CD4-positive, alpha-beta memory T cell (primary cell): Measurements from ENCODE around the gene SRSF10. TPM values are rescaled to one million over a fixed set of nuclear protein-coding genes. Genes with fewer than 3 reads are reported as not detected.
"Not testable (repeated sequence)": the region's sequence is repeated elsewhere in the genome, so short reads cannot be mapped to it uniquely, and the experiment has no call there.

Experiments used
- CTCF ChIA-PET: fragments of 350-600 bp; sonication (Branson Sonifier 250); formaldehyde crosslinking; loops from one replicate; lab custom pipeline; 2021; ENCODE audit warnings: inconsistent platforms; ENCODE audit not compliant: partially characterized antibody; lab: Charles Lee
- POLR2A ChIA-PET: fragments of 350-600 bp; sonication (Branson Sonifier 250); formaldehyde crosslinking; loops from one replicate; lab custom pipeline; 2021; ENCODE audit not compliant: partially characterized antibody; lab: Charles Lee
- DNase-seq, 5 donors: peaks; one replicate each; pipeline versions ENCODE4 v3.0.0 to v3.0.0-alpha.2; 2020 to 2022; ENCODE audit warnings: mixed read lengths in 1 of 5
- H3K27ac ChIP-seq: one replicate; pipeline ENCODE4 v1.7.0; 2013; ENCODE audit warnings: low read depth, low read length
- H3K27me3 ChIP-seq: 2 replicates; pipeline ENCODE4 v1.7.0; 2013; ENCODE audit warnings: mild to moderate bottlenecking, low read length, moderate library complexity; ENCODE audit not compliant: insufficient read depth
- H3K36me3 ChIP-seq: 2 replicates; pipeline ENCODE4 v1.7.0; 2013; ENCODE audit warnings: mild to moderate bottlenecking, low read length, moderate library complexity; ENCODE audit not compliant: insufficient read depth
- H3K4me1 ChIP-seq: 2 replicates; pipeline ENCODE4 v1.7.0; 2013; ENCODE audit warnings: mild to moderate bottlenecking, low read length, moderate library complexity; ENCODE audit not compliant: insufficient read depth
- H3K4me3 ChIP-seq, 2 donors: one replicate each; pipeline ENCODE4 v1.7.0; 2013; ENCODE audit warnings: low read length in 2 of 2, mild to moderate bottlenecking in 1 of 2
- H3K9me3 ChIP-seq, 2 donors: one replicate each; pipeline ENCODE4 v1.7.0; 2013; ENCODE audit warnings: low read length in 2 of 2, control low read depth in 1 of 2; ENCODE audit not compliant: control insufficient read depth in 1 of 2
- H3K27ac Mint-ChIP-seq, 7 donors: one replicate each; pipeline ENCODE4 v1.8.0; 2020 to 2021; ENCODE audit warnings: mixed read lengths in 7 of 7, mild to moderate bottlenecking in 6 of 7, inconsistent platforms in 3 of 7, moderate library complexity in 3 of 7
- H3K27me3 Mint-ChIP-seq, 2 donors: one replicate each; pipeline ENCODE4 v1.8.0; 2020 to 2021; ENCODE audit warnings: mixed read lengths in 2 of 2
- H3K36me3 Mint-ChIP-seq, 2 donors: one replicate each; pipeline ENCODE4 v1.8.0; 2020 to 2021; ENCODE audit warnings: mixed read lengths in 2 of 2, inconsistent platforms in 1 of 2, mild to moderate bottlenecking in 1 of 2
- H3K4me1 Mint-ChIP-seq, 4 donors: one replicate each; pipeline ENCODE4 v1.8.0; 2020 to 2021; ENCODE audit warnings: mixed read lengths in 4 of 4, mild to moderate bottlenecking in 1 of 4
- H3K4me3 Mint-ChIP-seq, 8 donors: one replicate each; pipeline ENCODE4 v1.8.0; 2020 to 2021; ENCODE audit warnings: mixed read lengths in 8 of 8, mild to moderate bottlenecking in 7 of 8, moderate library complexity in 6 of 8, inconsistent platforms in 3 of 8
- H3K9me3 Mint-ChIP-seq, 8 donors: one replicate each; pipeline ENCODE4 v1.8.0; 2020 to 2021; ENCODE audit warnings: mixed read lengths in 8 of 8, mild to moderate bottlenecking in 5 of 8, inconsistent platforms in 3 of 8, moderate library complexity in 1 of 8
- intact Hi-C: fragments of 100-400 bp; cut with micrococcal nuclease; formaldehyde crosslinking; loops from one replicate; pipeline ENCODE4 v1.15.1; 2023
- polyA plus RNA-seq, 2 donors: library from polyadenylated mRNA; unstranded; fragments of 300-500 nt; fragmentation: Illumina TruSeq; gene quantifications; one replicate each; pipeline ENCODE4 v1.2.3, GENCODE V29; 2021
- total RNA-seq, 2 experiments: library from RNA; stranded (reverse); gene quantifications; one replicate each; pipeline ENCODE4 v1.2.3, GENCODE V29; 2021

Gene SRSF10
- total and polyA plus RNA-seq, 4 experiments from 2014 or later, result 109 to 169 (median 137) TPM

DNA sequence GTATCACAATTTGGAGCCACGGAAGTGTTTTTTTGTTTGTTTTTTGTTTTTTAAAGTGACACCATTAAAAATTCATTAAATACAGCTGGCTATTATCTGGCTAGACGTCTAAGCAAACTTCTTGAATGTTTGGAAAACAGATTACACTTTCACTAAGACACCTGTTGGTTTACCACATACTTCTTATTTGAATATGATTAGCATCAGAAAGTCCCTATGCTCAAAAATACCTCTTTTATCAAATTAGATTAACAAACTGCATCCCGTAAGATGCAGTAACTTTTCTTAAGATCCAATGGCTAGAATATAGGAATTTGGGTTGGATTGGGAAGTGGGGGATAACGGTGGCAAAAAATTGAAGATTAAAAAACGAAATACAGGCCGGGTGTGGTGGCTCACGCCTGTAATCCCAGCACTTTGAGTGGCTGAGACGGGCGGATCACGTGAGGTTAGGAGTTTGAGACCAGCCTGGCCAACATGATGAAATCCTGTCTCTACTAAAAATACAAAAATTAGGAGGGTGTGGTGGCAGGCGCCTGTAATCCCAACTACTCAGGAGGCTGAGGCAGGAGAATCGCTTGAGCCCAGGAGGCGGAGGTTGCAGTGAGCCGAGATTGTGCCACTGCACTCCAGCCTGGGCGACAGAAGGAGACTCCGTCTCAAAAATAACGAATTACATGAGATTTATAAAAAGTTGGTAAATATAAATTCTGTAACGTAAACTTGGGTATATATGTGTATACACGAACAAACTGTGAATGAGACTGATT lies 21.9 kb downstream of the SRSF10 start:
- DNase-seq, H3K9me3 ChIP-seq, H3K36me3 ChIP-seq, H3K27me3 Mint-ChIP-seq, H3K27me3 ChIP-seq, H3K9me3 Mint-ChIP-seq: not testable (repeated sequence)
- CTCF ChIA-PET, result interaction anchor here (0.9 to 1.3 kb wide), 2 partner anchors 9 to 69 kb away, joined by 3 read pairs; no protein-coding TSS in a partner anchor
- Mint-ChIP-seq H3K4me1 (peaks cover 24 to 63% (median 46%) of the 10 kb centered on the region in 4 donors), H3K4me3 (peak overlapping the region; percentile 99 to 100 (median 100)), H3K36me3 (peaks cover 11 to 35% of the 10 kb centered on the region in 2 donors), H3K27ac (peak overlapping the region; percentile 98 to 100 (median 100))
- Histone ChIP-seq H3K27ac (peak overlapping the region; percentile 95), H3K4me1 (peaks cover 34% of the 10 kb centered on the region), H3K4me3 (peak overlapping the region; percentile 66 to 99)
- POLR2A ChIA-PET, result interaction anchor here (0.8 to 3.2 kb wide), 7 partner anchors 10 to 181 kb away, joined by 3 to 80 read pairs (median 4); partner anchors contain the start of genes HMGCL, PITHD1 and SRSF10
- intact Hi-C loops, result loop anchor here (5.0 to 10.0 kb wide), 2 partner anchors 91 to 153 kb away; partner anchors contain the start of genes FUCA1 and GALE

DNA sequence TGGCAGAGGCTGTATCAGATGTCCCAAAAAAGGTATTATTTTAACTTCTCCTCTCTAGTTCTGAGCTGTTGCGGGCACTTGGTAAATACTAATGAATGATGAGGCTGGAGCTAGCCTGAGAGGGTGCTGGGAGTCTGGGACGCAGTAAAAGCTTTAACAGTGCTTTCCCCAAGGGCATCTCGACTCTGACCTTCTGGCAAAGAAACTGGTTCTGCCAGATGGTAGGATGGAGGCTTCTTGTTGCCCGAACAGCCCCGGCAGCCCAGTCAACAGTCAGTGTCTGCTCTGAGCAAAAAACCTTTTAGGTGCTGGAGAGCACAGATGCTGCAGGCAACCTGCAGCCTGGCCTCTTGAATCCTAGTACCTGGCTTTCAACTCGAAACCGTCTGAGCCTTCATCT lies 23.0 kb downstream of the SRSF10 start:
- peaks cover 11 to 27% of the 10 kb centered on the region in 2 donors for H3K36me3 Mint-ChIP-seq
- POLR2A ChIA-PET, result interaction anchor here (1.5 to 2.0 kb wide), 2 partner anchors 23 to 132 kb away, joined by 3 to 8 read pairs; partner anchors contain the start of genes HMGCL and SRSF10

DNA sequence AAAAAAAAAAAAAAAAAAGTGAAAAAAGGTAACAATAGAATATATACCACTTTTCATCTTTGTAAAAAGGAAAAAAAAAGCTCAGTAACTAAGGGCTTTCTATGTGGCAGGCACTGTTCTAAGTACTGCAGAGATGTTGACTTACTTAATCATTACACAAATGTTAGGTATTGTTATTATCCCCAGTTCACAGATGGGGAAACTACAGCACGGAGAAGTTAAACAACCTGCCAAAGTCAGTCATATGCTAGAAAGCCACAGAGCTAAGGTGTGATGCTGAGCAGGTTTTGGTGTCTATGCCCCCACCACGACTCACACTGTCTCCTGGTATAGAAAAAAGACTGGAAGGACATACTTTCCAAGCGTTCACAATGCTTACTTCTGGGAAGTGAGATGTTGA lies 27.1 kb downstream of the SRSF10 start:
- Mint-ChIP-seq H3K36me3 (no peaks in the 10 kb centered on the region), H3K4me3 (no peak overlapping the region), H3K27ac (no peak overlapping the region), H3K9me3 (peaks cover 0 to 2% (median 0%) of the 10 kb centered on the region in 8 donors), H3K4me1 (peaks cover 9 to 24% (median 13%) of the 10 kb centered on the region in 4 donors), H3K27me3 (peaks cover 0 to 1% of the 10 kb centered on the region in 2 donors)
- Histone ChIP-seq H3K36me3 (no peaks in the 10 kb centered on the region), H3K9me3 (no peaks in the 10 kb centered on the region), H3K4me3 (no peak overlapping the region), H3K4me1 (peaks cover 11% of the 10 kb centered on the region), H3K27me3 (no peaks in the 10 kb centered on the region), H3K27ac (no peak overlapping the region)
- no peak for DNase-seq
- intact Hi-C loops, result loop anchor here (10.0 kb wide), 1 partner anchor 148 kb away; the partner anchor contains the start of gene GALE
- ChIA-PET CTCF (interaction anchor here (0.7 to 1.3 kb wide), 3 partner anchors 8 to 181 kb away, joined by 3 to 5 read pairs (median 3); no protein-coding TSS in a partner anchor), POLR2A (interaction anchor here (0.7 kb wide), 1 partner anchor 177 kb away, joined by 6 read pairs; no protein-coding TSS in a partner anchor)

More for the DNA sequence above, 23.0 kb downstream of the SRSF10 start:
- H3K9me3 ChIP-seq, result no peaks in the 10 kb centered on the region
- Mint-ChIP-seq H3K27me3 (no peaks in the 10 kb centered on the region), H3K4me1 (peaks cover 22 to 53% (median 39%) of the 10 kb centered on the region in 4 donors), H3K4me3 (peak overlapping the region in 5 of 8 donors; percentile 36 to 63 (median 49)), H3K9me3 (peaks cover 0 to 3% (median 0%) of the 10 kb centered on the region in 8 donors), H3K27ac (peak overlapping the region in 5 of 7 donors; percentile 50 to 100 (median 77))
- DNase-seq, result no peak
- intact Hi-C loops, result loop anchor here (5.0 to 10.0 kb wide), 2 partner anchors 90 to 152 kb away; partner anchors contain the start of genes FUCA1 and GALE
- CTCF ChIA-PET, result interaction anchor here (0.9 to 1.3 kb wide), 4 partner anchors 8 to 118 kb away, joined by 3 to 6 read pairs (median 3); no protein-coding TSS in a partner anchor
- no peaks in the 10 kb centered on the region for H3K36me3 ChIP-seq
- no peak overlapping the region for H3K27ac ChIP-seq
- no peaks in the 10 kb centered on the region for H3K27me3 ChIP-seq
- peaks cover 29% of the 10 kb centered on the region for H3K4me1 ChIP-seq
- H3K4me3 ChIP-seq, result no peak overlapping the region

DNA sequence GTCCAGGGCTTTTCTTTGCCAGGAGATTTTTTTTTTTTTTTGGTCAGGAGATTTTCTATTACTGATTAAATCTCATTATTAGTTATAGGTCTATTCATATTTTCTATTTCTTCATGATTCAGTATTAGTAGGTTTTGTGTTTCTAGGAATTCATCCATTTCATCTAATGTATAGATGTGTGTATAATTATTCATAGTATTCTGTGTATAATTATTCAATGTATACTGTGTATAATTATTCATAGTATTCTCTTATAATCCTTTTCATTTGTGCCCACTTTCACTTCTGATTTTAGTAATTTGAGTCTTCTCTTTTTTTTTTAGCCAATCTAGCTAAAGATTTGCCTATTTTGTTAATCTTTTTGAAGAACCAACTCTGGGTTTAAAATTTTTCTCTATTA lies 32.8 kb downstream of the SRSF10 start:
- CTCF ChIA-PET, result no interaction called here
- no peaks in the 10 kb centered on the region for H3K27me3 ChIP-seq
- POLR2A ChIA-PET, result interaction anchor here (1.0 kb wide), 1 partner anchor 13 kb away, joined by 3 read pairs; no protein-coding TSS in a partner anchor

DNA sequence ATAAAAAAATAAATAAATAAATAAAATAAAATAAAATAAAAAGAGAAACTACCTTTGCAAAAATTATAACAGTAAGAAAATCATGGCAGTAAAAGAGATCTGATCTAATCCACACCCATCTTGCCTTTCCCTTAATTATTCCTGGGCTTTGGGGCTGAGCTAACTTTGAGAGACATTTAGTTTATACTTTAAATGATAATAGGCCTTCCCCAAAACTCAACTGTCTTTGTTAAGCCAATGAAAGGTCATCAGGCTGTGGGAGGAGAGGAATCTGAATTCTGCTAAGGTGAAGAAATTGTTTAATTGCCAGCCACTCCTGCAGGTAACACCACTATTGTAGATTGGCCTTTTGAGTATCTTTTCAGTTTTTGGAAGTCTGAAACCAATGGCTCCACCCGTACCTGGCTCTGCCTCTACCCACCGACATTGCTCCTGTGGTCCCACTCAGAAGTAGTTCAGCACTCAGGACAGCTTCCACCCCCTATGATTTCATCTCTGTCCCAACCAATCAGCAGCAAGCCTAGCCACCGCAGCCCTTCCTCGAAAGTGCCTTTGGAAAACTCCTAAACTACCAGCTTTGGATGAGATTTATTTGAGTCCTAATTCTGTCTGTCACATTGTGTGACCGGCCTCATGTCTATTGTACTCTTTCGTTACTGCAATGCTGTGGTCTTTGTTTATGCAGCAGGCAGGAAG lies 43.5 kb downstream of the SRSF10 start:
- CTCF ChIA-PET, result no interaction called here
- no peak overlapping the region for H3K4me3 ChIP-seq
- Mint-ChIP-seq H3K27ac (peak overlapping the region in 2 of 7 donors; percentile 36 to 78), H3K4me1 (no peaks in the 10 kb centered on the region), H3K4me3 (no peak overlapping the region), H3K36me3 (no peaks in the 10 kb centered on the region), H3K27me3 (peaks cover 1 to 8% of the 10 kb centered on the region in 2 donors), H3K9me3 (no peaks in the 10 kb centered on the region)
- no peaks in the 10 kb centered on the region for H3K36me3 ChIP-seq
- no peaks in the 10 kb centered on the region for H3K4me1 ChIP-seq
- no peaks in the 10 kb centered on the region for H3K27me3 ChIP-seq
- H3K27ac ChIP-seq, result no peak overlapping the region
- no peaks in the 10 kb centered on the region for H3K9me3 ChIP-seq
- DNase-seq, result no peak
- intact Hi-C loops, result no loop called here
- POLR2A ChIA-PET, result no interaction called here

More for the DNA sequence above, 32.8 kb downstream of the SRSF10 start:
- Histone ChIP-seq H3K4me1 (no peaks in the 10 kb centered on the region), H3K4me3 (no peak overlapping the region), H3K9me3 (no peaks in the 10 kb centered on the region), H3K27ac (no peak overlapping the region), H3K36me3 (no peaks in the 10 kb centered on the region)
- H3K4me3 Mint-ChIP-seq, result no peak overlapping the region
- peaks cover 2 to 6% of the 10 kb centered on the region in 2 donors for H3K27me3 Mint-ChIP-seq
- intact Hi-C loops, result no loop called here
- H3K27ac Mint-ChIP-seq, result peak overlapping the region in 1 of 7 donors; percentile 1
- no peaks in the 10 kb centered on the region for H3K4me1 Mint-ChIP-seq
- H3K36me3 Mint-ChIP-seq, result peaks cover 2 to 4% of the 10 kb centered on the region in 2 donors
- H3K9me3 Mint-ChIP-seq, result peaks cover 0 to 20% (median 12%) of the 10 kb centered on the region in 8 donors
- DNase-seq, result no peak

DNA sequence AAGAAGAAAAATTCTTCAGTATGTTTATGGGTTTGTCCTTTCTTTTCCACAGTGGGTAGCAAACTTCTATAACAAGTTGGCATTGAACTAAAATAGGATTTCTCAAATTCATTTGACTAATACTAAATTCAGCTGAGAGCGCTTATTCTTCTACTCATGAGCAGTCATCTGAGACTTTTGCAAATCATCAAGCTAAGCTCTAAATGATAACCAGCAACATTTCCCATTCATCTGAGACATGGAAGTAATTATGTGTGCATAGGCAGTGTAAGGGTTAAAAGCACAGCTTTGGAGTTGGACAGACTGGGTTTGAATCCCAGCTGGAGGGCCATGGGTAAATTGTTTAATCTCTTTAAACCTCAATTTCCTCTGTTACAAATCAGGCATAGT lies 48.6 kb downstream of the SRSF10 start:
- Mint-ChIP-seq H3K27me3 (peaks cover 6 to 9% of the 10 kb centered on the region in 2 donors), H3K4me1 (no peaks in the 10 kb centered on the region), H3K36me3 (no peaks in the 10 kb centered on the region), H3K27ac (no peak overlapping the region), H3K4me3 (no peak overlapping the region), H3K9me3 (no peaks in the 10 kb centered on the region)
- no peaks in the 10 kb centered on the region for H3K9me3 ChIP-seq
- intact Hi-C loops, result no loop called here
- H3K27ac ChIP-seq, result no peak overlapping the region
- ChIA-PET POLR2A (no interaction called here), CTCF (no interaction called here)
- no peaks in the 10 kb centered on the region for H3K4me1 ChIP-seq
- DNase-seq, result no peak
- no peak overlapping the region for H3K4me3 ChIP-seq
- H3K36me3 ChIP-seq, result no peaks in the 10 kb centered on the region
- H3K27me3 ChIP-seq, result no peaks in the 10 kb centered on the region
